ENCODE data around the gene SNX32.

GRCh38 chr11:65892661-65893317, 59.0 kb downstream of the SNX32 start:
- TF ChIP-seq CTCF (IDR thresholded peaks at IDR 0.05) (no peak), POLR2A (IDR thresholded peaks at IDR 0.05) (no peak), POLR2AphosphoS5 (IDR thresholded peaks at IDR 0.05) (no peak)
